Mesothelial cell of epicardium (in vitro differentiated cells): ENCODE data around the gene PALD1. TPM values are rescaled to one million over a fixed set of nuclear protein-coding genes. Genes with fewer than 3 reads are reported as not detected.

ENCODE experiments used
- DNase-seq, 2 experiments: peaks; one replicate each; pipeline ENCODE4 v3.0.0; 2021; ENCODE audit warnings: low spot score in 2 of 2; ENCODE audit not compliant: unreplicated experiment in 2 of 2
- H3K27ac Mint-ChIP-seq: 2 replicates; pipeline ENCODE4 v1.8.0; 2021; ENCODE audit warnings: mixed read lengths
- H3K27me3 Mint-ChIP-seq: 2 replicates; pipeline ENCODE4 v1.8.0; 2021; ENCODE audit warnings: low read depth, mixed read lengths
- H3K36me3 Mint-ChIP-seq: 2 replicates; pipeline ENCODE4 v1.8.0; 2021; ENCODE audit warnings: mixed read lengths
- H3K4me1 Mint-ChIP-seq: 2 replicates; pipeline ENCODE4 v1.8.0; 2021; ENCODE audit warnings: mixed read lengths
- H3K4me3 Mint-ChIP-seq: 2 replicates; pipeline ENCODE4 v1.8.0; 2021; ENCODE audit warnings: mild to moderate bottlenecking, moderate library complexity, mixed read lengths
- H3K9me3 Mint-ChIP-seq: 2 replicates; pipeline ENCODE4 v1.8.0; 2021; ENCODE audit warnings: mixed read lengths
- CTCF ChIP-seq: fragments of 200-600 bp; sonication (generic); IDR thresholded peaks from one replicate; pipeline ENCODE4 v1.5.0; 2021; ENCODE audit warnings: antibody characterized with exemption; ENCODE audit not compliant: unreplicated experiment
- total RNA-seq: library from RNA; stranded (reverse); gene quantifications from 3 replicates; pipeline ENCODE4 v1.2.1, GENCODE V29; 2021

PALD1 gene
- total RNA-seq, 1 donor from 2014 or later, result 4.9 TPM

DNA sequence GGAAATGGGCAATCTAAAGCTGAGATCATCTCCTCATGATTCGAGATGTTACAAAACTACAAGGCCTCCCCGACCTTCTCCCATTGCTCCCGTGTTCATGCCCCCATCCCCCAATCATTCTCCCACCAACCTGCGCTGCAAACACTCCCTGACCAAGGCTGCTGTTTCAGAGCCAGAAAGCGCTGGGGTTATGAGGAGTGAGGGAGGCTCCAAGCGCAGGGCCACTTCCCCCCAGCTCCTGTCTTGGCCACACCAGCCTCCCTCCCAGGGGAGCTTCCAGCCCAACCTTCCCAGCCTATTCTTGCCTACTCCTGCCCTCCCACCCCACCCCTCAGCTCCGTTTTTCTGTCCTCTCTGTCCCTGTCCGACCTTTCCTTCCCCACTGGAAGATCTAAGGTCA, 22.4 kb upstream of the PALD1 start:
- no peak for DNase-seq
- H3K27me3 Mint-ChIP-seq, result peaks cover 56% of the 10 kb centered on the region
- TF ChIP-seq CTCF, result no peak
- H3K27ac Mint-ChIP-seq, result no peak overlapping the region
- H3K36me3 Mint-ChIP-seq, result no peaks in the 10 kb centered on the region
- H3K9me3 Mint-ChIP-seq, result no peaks in the 10 kb centered on the region
- H3K4me1 Mint-ChIP-seq, result peaks cover 7% of the 10 kb centered on the region
- no peak overlapping the region for H3K4me3 Mint-ChIP-seq

GRCh38 chr10:70457759-70458305, 20.7 kb upstream of the PALD1 start:
- peaks cover 58% of the 10 kb centered on the region for H3K27me3 Mint-ChIP-seq
- H3K4me1 Mint-ChIP-seq, result peaks cover 7% of the 10 kb centered on the region
- H3K27ac Mint-ChIP-seq, result no peak overlapping the region
- no peaks in the 10 kb centered on the region for H3K36me3 Mint-ChIP-seq
- no peak overlapping the region for H3K4me3 Mint-ChIP-seq
- H3K9me3 Mint-ChIP-seq, result no peaks in the 10 kb centered on the region
- TF ChIP-seq CTCF, result no peak
- no peak for DNase-seq

DNA sequence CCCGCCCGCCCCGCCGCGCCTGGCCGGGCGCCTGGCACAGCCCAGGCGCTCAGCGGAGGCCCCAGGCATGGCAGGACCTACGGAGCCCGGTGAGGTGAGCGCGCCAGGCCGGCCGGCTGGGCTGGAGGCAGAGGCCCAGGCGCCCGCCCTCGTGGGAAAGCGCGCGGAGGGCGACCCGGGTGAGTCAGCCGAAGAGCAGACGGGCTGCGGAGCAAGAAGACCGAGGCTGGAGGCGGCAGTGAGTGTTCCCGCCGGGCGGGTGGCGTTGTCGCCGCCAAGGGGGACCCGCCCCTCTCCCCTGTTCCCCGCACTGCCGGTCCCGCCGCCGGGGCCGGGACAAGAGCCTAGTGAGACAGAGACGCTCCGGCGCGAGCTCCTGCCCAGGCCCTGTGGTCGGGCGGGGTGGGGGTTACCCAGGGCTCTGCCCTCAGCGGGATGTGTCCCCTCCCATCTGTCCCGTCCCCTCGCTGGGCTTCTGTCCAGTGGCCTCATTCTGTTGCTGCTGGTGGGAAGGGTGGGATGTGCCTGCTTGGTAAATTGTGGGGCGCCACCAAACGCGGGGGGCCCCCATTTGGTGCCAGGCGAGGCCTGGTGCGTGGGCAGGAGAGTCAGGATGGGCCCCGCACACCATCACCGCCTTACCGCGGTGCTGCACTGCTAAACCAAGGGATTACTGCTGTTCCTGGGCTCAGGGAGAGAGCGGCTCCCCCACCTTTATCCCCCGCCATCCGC, 20.1 kb upstream of the PALD1 start:
- Mint-ChIP-seq H3K36me3 (no peaks in the 10 kb centered on the region), H3K9me3 (no peaks in the 10 kb centered on the region), H3K4me1 (peaks cover 7% of the 10 kb centered on the region), H3K27ac (no peak overlapping the region), H3K27me3 (peaks cover 58% of the 10 kb centered on the region), H3K4me3 (peak overlapping the region; percentile 57)
- DNase-seq, result peak; percentile 45 to 63
- TF ChIP-seq CTCF, result no peak

DNA sequence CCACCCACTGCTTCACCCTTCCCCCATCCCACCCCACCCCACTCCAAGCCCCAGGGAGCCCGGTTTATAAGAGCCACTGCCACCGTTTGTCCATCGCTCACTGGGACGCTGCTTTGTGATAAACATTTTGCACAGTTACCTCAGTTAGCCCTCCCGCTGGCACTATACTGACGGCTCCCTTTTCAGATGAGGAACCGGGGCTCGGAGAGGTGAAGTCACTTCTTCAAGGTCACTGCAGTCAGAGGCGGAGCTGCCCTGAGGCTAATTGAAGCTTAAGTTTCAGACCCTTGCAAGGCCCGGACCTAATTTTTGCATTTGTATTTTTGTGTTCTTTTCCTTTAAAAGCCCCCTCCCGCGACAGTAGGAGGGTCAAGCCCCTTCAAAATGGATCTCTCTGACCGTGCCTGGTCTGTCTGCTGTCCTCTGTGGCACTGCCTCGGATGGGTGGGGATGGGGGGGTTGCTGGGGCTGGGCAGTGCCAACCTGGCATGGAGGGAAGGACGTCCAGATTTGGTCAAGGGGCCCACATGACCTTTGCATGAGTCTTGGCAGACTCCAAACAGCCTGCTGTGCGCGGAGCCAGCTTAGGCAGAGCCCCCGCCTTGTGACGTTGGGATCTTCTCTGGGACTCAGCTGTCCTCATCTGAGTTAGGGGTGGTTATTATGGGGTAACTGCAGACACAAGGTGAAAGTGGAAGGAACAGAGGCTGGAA, 19.4 kb upstream of the PALD1 start:
- Mint-ChIP-seq H3K9me3 (no peaks in the 10 kb centered on the region), H3K27ac (no peak overlapping the region), H3K27me3 (peaks cover 58% of the 10 kb centered on the region), H3K4me3 (peak overlapping the region; percentile 28), H3K36me3 (no peaks in the 10 kb centered on the region), H3K4me1 (peaks cover 7% of the 10 kb centered on the region)
- DNase-seq, result no peak
- TF ChIP-seq CTCF, result no peak

DNA sequence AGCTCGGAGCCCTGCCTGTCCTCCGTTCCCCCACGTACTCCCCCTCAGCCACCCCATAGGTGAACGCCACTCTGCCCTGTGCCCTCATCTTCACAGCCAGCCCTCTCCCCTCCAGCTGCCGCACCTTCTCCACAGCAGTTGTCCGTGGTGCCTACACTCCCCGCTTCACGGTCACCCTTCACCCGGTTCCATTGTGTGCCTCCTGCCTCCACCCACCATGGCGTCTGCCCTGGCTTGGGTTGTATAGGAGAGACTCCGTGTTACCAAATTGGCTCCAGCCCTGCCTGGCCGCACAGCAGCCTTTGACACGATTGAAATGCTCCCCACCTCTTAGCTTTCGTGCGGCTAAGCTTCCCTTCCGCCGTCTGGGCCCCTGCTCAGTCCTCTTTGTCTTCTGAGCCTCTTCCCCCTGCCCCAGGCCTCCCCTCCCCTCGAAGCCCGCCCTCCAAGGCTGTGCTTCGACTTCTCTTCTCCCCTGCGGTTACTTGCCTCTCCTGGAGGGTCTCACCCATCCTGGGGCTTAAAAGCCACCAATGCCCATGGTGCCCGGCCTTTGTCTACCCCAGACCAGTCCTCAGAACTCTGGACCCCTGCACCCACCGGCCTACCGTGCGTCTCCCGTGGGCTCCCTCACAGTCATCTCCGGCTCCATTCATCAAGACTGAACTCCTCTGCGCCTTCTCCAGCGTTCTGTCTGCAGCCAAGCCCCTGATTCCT, 18.6 kb upstream of the PALD1 start:
- TF ChIP-seq CTCF, result no peak
- Mint-ChIP-seq H3K9me3 (no peaks in the 10 kb centered on the region), H3K27ac (no peak overlapping the region), H3K36me3 (no peaks in the 10 kb centered on the region), H3K4me3 (peak overlapping the region; percentile 20), H3K27me3 (peaks cover 57% of the 10 kb centered on the region), H3K4me1 (peaks cover 7% of the 10 kb centered on the region)
- DNase-seq, result no peak
